Esophagus muscularis mucosa (tissue), 3 donors: ENCODE measurements around the gene VTN.

Experiments used
- POLR2A ChIP-seq: fragments of 450-650 bp; IDR thresholded peaks from one replicate; pipeline ENCODE4 v1.6.1; 2017; ENCODE audit warnings: antibody characterized with exemption, moderate library complexity, mild to moderate bottlenecking, low read depth
- POLR2AphosphoS5 ChIP-seq, 2 donors: sonication (generic); formaldehyde crosslinking; IDR thresholded peaks; one replicate each; pipeline ENCODE4 v1.6.1; 2017; ENCODE audit warnings: antibody characterized with exemption in 2 of 2
- TF ChIP-seq, protein P1 (sequence below), 3 experiments: fragments of 200-600 bp in 2 of 3; fragments of 450-650 bp in 1 of 3; sonication (generic) in 2 of 3; IDR thresholded peaks; one replicate each; pipeline ENCODE4 v1.5.1; 2017 to 2019; ENCODE audit warnings: antibody characterized with exemption in 3 of 3, mild to moderate bottlenecking in 2 of 3, moderate library complexity in 1 of 3

DNA sequence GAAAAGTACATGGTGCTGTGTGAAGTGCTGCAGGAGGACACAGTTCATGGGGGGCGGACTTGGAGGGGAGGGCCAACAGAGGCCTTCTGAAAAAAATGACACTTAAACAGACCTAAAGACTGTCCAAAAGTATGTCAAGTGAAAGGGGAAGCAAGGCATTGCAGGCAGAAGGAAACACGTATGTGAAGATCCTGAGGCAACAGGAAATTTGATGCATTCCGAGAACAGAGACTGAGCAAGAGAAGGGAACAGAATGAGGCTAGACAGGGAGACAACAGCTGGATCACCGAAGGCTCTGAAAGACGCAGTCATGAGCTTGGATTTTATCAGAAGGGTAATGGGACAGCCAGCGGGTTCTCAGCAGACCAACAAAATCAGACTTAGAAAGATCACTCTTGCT is 35.9 kb downstream of the VTN start:
- TF ChIP-seq, protein P1, sequence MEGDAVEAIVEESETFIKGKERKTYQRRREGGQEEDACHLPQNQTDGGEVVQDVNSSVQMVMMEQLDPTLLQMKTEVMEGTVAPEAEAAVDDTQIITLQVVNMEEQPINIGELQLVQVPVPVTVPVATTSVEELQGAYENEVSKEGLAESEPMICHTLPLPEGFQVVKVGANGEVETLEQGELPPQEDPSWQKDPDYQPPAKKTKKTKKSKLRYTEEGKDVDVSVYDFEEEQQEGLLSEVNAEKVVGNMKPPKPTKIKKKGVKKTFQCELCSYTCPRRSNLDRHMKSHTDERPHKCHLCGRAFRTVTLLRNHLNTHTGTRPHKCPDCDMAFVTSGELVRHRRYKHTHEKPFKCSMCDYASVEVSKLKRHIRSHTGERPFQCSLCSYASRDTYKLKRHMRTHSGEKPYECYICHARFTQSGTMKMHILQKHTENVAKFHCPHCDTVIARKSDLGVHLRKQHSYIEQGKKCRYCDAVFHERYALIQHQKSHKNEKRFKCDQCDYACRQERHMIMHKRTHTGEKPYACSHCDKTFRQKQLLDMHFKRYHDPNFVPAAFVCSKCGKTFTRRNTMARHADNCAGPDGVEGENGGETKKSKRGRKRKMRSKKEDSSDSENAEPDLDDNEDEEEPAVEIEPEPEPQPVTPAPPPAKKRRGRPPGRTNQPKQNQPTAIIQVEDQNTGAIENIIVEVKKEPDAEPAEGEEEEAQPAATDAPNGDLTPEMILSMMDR (IDR thresholded peaks at IDR 0.05), result no peak
- TF ChIP-seq POLR2AphosphoS5 (IDR thresholded peaks at IDR 0.05), result no peak
- no peak for TF ChIP-seq POLR2A
